Heart right ventricle (tissue), 16 donors: ENCODE measurements around the gene GTF3C1. TPM values are rescaled to one million over a fixed set of nuclear protein-coding genes. Genes with fewer than 3 reads are reported as not detected.
A peak's percentile ranks its signal among the peaks of the same experiment; 100 is the strongest.

Experiments used
- ATAC-seq, 8 donors: fragments of 200-7000 bp; cut with Tn5 transposase; one replicate each; pipeline ENCODE4 v1.9.1; 2020; ENCODE audit warnings: mild to moderate bottlenecking in 8 of 8, moderate library complexity in 8 of 8, moderate number of reproducible peaks in 1 of 8
- DNase-seq, 2 donors: peaks; one replicate each; pipeline ENCODE4 v3.0.0-alpha.2; 2020
- H3K27ac ChIP-seq, 10 donors: fragments of 200-600 bp; sonication (generic) in 2 of 10; one replicate each; pipeline versions ENCODE4 v1.5.0 to v1.8.0; 2020 to 2022; ENCODE audit warnings: mild to moderate bottlenecking in 3 of 10
- H3K27me3 ChIP-seq, 7 donors: fragments of 200-600 bp; one replicate each; pipeline ENCODE4 v1.8.0; 2021 to 2022; ENCODE audit warnings: mild to moderate bottlenecking in 2 of 7
- H3K36me3 ChIP-seq, 9 donors: fragments of 200-600 bp; sonication (generic) in 1 of 9; one replicate each; pipeline versions ENCODE4 v1.5.0 to v1.8.0; 2020 to 2022; ENCODE audit warnings: mild to moderate bottlenecking in 2 of 9
- H3K4me1 ChIP-seq, 9 donors: fragments of 200-600 bp; sonication (generic) in 1 of 9; one replicate each; pipeline versions ENCODE4 v1.5.0 to v1.8.0; 2020 to 2022; ENCODE audit warnings: mild to moderate bottlenecking in 4 of 9
- H3K4me3 ChIP-seq, 10 donors: fragments of 200-600 bp; sonication (generic) in 2 of 10; one replicate each; pipeline versions ENCODE4 v1.5.0 to v1.8.0; 2020 to 2022; ENCODE audit warnings: mild to moderate bottlenecking in 7 of 10, moderate library complexity in 2 of 10
- H3K9me3 ChIP-seq, 11 donors: fragments of 200-600 bp in 10 of 11; sonication (generic) in 2 of 11; one replicate each; pipeline versions ENCODE4 v1.5.0 to v1.8.0; 2013 to 2022; ENCODE audit warnings: mild to moderate bottlenecking in 2 of 11, control low read depth in 1 of 11, moderate library complexity in 1 of 11
- CTCF ChIP-seq, 9 donors: fragments of 200-600 bp; sonication (generic) in 2 of 9; IDR thresholded peaks; one replicate each; pipeline versions ENCODE4 v1.5.0 to v1.8.0; 2021 to 2022; ENCODE audit warnings: antibody characterized with exemption in 9 of 9, mild to moderate bottlenecking in 5 of 9, moderate library complexity in 1 of 9
- WGBS, 2 donors: extraction: QIAGEN DNeasy Blood & Tissue Kit; methylation state at CpG; one replicate each; pipeline ENCODE4 v1.1.7; 2013; ENCODE audit warnings: inconsistent platforms in 1 of 2; 5-methylcytosine and 5-hydroxymethylcytosine counted together
- intact Hi-C, 10 donors: fragments of 100-400 bp; cut with DNase I; formaldehyde crosslinking; loops; one replicate each; pipeline versions ENCODE4 v1.11.1 to v1.14.2; 2022
- polyA plus RNA-seq, 2 donors: library from polyadenylated mRNA; stranded (reverse); fragments of 200-250 nt; gene quantifications; one replicate each; pipeline ENCODE4 v1.2.3, GENCODE V29; 2013
- total RNA-seq, 10 donors: library from RNA; stranded (reverse); fragmentation: NEBNext Ultra II Directional in 3 of 10; extraction: Animal tissue kit (Norgen Biotek cat#: 25700) in 3 of 10; gene quantifications; one replicate each; pipeline versions ENCODE4 v1.2.1 to v1.2.4, GENCODE V29; 2021 to 2023
- donor health status: Arrhythmogenic right ventricular cardiomyopathy.
- donor health status: ischemic (EF 13 %, LVEDD 7.1; RV severe dilation, severe dysfunction).
- donor health status: healthy with polysubstance abuse.
- donor health status: DM: no; HTN: yes; CAD: no.
- donor health status: DM: no; HTN: no; CAD: no.
- donor health status: ischemic (EF 25% LVEDD 6.9; RV normal size, moderate dysfunction).
- donor health status: ischemic (EF 25% LVEDD 5.7; RV mildly dilated, moderate dysfunction).
- donor health status: healthy.
- donor health status: DM: yes; HTN: yes; CAD: no.
- donor health status: Ischemic cardiomyopathy.
- donor health status: ischemic (EF 35%, LVEDD 5.7; RV mildly dilated, moderate dysfunction).
- donor health status: nonischemic (EF 11% LVEDD 7.7; RV severe dilation, severe dysfunction).
- donor health status: DM: yes; HTN: yes; CAD: no.
- donor health status: PGD.
- donor health status: ischemic (EF 29% LVEDD 5.4; RV normal size, mild dysfunction).
- donor health status: nonischemic (EF 23%, LVEDD 6.1; RV moderate dilation, normal function).

Gene GTF3C1
- total and polyA plus RNA-seq, 12 donors = 48.1 to 133 (median 62.8) TPM

GRCh38 chr16:27564224-27564623 lies 14.5 kb upstream of the GTF3C1 start:
- DNase-seq (no peak), ATAC-seq (peak in 1 of 8 donors; percentile 26)
- Histone ChIP-seq H3K4me3 (no peak overlapping the region), H3K36me3 (no peaks in the 10 kb centered on the region), H3K27me3 (no peaks in the 10 kb centered on the region), H3K4me1 (peaks cover 0 to 36% (median 7%) of the 10 kb centered on the region in 9 donors), H3K27ac (no peak overlapping the region), H3K9me3 (no peaks in the 10 kb centered on the region)
- WGBS, 2 donors = 73 to 88% methylated on average over 5 of the region's 5 CpGs
- no peak for TF ChIP-seq CTCF (IDR thresholded peaks at IDR 0.05)
- intact Hi-C loops = no loop called here

- DNase-seq (no peak), ATAC-seq (peak in 2 of 8 donors; percentile 34 to 41)
- H3K27ac ChIP-seq = peak overlapping the region in 2 of 10 donors; percentile 16 to 36
- no peaks in the 10 kb centered on the region for H3K9me3 ChIP-seq
- no peak for TF ChIP-seq CTCF (IDR thresholded peaks at IDR 0.05)
- WGBS, 2 donors = 71 to 74% methylated on average over 8 of the region's 8 CpGs
- no peaks in the 10 kb centered on the region for H3K27me3 ChIP-seq
- no peak overlapping the region for H3K4me3 ChIP-seq
- peaks cover 0 to 36% (median 7%) of the 10 kb centered on the region in 9 donors for H3K4me1 ChIP-seq
- peaks cover 0 to 16% (median 0%) of the 10 kb centered on the region in 9 donors for H3K36me3 ChIP-seq
- intact Hi-C loops = no loop called here
Observed at GRCh38 chr16:27561216-27561615, 11.5 kb upstream of the GTF3C1 start.

GRCh38 chr16:27558932-27559331 lies 9.2 kb upstream of the GTF3C1 start:
- no peaks in the 10 kb centered on the region for H3K9me3 ChIP-seq
- peaks cover 0 to 16% (median 0%) of the 10 kb centered on the region in 9 donors for H3K36me3 ChIP-seq
- H3K27me3 ChIP-seq = no peaks in the 10 kb centered on the region
- DNase-seq (no peak), ATAC-seq (no peak)
- no peak overlapping the region for H3K4me3 ChIP-seq
- H3K27ac ChIP-seq = no peak overlapping the region
- TF ChIP-seq CTCF (IDR thresholded peaks at IDR 0.05) = no peak
- intact Hi-C loops = no loop called here
- peaks cover 0 to 30% (median 7%) of the 10 kb centered on the region in 9 donors for H3K4me1 ChIP-seq
- WGBS, 2 donors = 89 to 90% methylated on average over 1 of the region's 1 CpG

GRCh38 chr16:27558434-27558833 lies 8.7 kb upstream of the GTF3C1 start:
- WGBS, 2 donors = 74 to 79% methylated on average over 3 of the region's 3 CpGs
- Histone ChIP-seq H3K27ac (no peak overlapping the region), H3K9me3 (no peaks in the 10 kb centered on the region), H3K27me3 (no peaks in the 10 kb centered on the region), H3K36me3 (peaks cover 0 to 16% (median 0%) of the 10 kb centered on the region in 9 donors), H3K4me3 (no peak overlapping the region), H3K4me1 (peaks cover 0 to 29% (median 7%) of the 10 kb centered on the region in 9 donors)
- no peak for ATAC-seq
- no peak for DNase-seq
- intact Hi-C loops = no loop called here
- TF ChIP-seq CTCF (IDR thresholded peaks at IDR 0.05) = no peak
